Caco-2 (cell line): ENCODE data around the gene TIMP2. TPM values are rescaled to one million over a fixed set of nuclear protein-coding genes. Genes with fewer than 3 reads are reported as not detected.

Source experiments
- BruUV-seq: library from RNA; stranded (reverse); fragments of 400-500 nt; replicated peaks from 2 replicates; lab custom pipeline; 2021; lab: Mats Ljungman, UMichigan
- CTCF ChIA-PET: fragments of 300-600 bp; sonication (Branson Sonifier 250); formaldehyde crosslinking; loops from one replicate; lab custom pipeline; 2022; ENCODE audit warnings: antibody characterized with exemption; lab: Charles Lee
- POLR2A ChIA-PET: fragments of 300-600 bp; sonication (Branson Sonifier 250); formaldehyde crosslinking; loops from one replicate; lab custom pipeline; 2022; ENCODE audit warnings: antibody characterized with exemption; lab: Charles Lee
- DNase-seq, 2 experiments: peaks; one replicate each; pipeline versions ENCODE4 v3.0.0 to v3.0.0-alpha.2; 2020 to 2022
- H3K27me3 ChIP-seq: replicated peaks from 2 replicates; pipeline ENCODE4 v1.6.0; 2011; ENCODE audit warnings: low read length; ENCODE audit not compliant: control insufficient read depth, insufficient read depth
- H3K36me3 ChIP-seq: 2 replicates; pipeline ENCODE4 v1.5.1; 2011; ENCODE audit warnings: low read length; ENCODE audit not compliant: control insufficient read depth, insufficient read depth
- H3K4me1 ChIP-seq: fragments of 250-450 bp; sonication (Bioruptor Pico); 2 replicates; pipeline ENCODE4 v1.5.1; 2020; ENCODE audit warnings: mild to moderate bottlenecking
- H3K4me3 ChIP-seq: 2 replicates; pipeline ENCODE4 v1.5.1; 2011; ENCODE audit warnings: low read depth, mild to moderate bottlenecking, control low read depth, low read length
- H3K9me3 ChIP-seq: fragments of 250-450 bp; sonication (Bioruptor Pico); 2 replicates; pipeline ENCODE4 v1.5.1; 2020; ENCODE audit warnings: mild to moderate bottlenecking, moderate library complexity
- H3K27ac Mint-ChIP-seq: one replicate; pipeline ENCODE4 v1.8.0; 2022; ENCODE audit warnings: mixed read lengths; ENCODE audit not compliant: unreplicated experiment
- H3K27me3 Mint-ChIP-seq: one replicate; pipeline ENCODE4 v1.8.0; 2022; ENCODE audit warnings: mixed read lengths; ENCODE audit not compliant: insufficient read depth, unreplicated experiment
- H3K36me3 Mint-ChIP-seq: one replicate; pipeline ENCODE4 v1.8.0; 2022; ENCODE audit warnings: mild to moderate bottlenecking, mixed read lengths; ENCODE audit not compliant: insufficient read depth, unreplicated experiment
- H3K4me1 Mint-ChIP-seq: one replicate; pipeline ENCODE4 v1.8.0; 2022; ENCODE audit warnings: low read depth, mixed read lengths; ENCODE audit not compliant: unreplicated experiment
- H3K4me3 Mint-ChIP-seq: one replicate; pipeline ENCODE4 v1.8.0; 2022; ENCODE audit warnings: mild to moderate bottlenecking, moderate library complexity, mixed read lengths; ENCODE audit not compliant: unreplicated experiment
- H3K9me3 Mint-ChIP-seq: one replicate; pipeline ENCODE4 v1.8.0; 2022; ENCODE audit warnings: mixed read lengths; ENCODE audit not compliant: unreplicated experiment
- CTCF ChIP-seq, 2 experiments: fragments of 200-600 bp in 1 of 2; IDR thresholded peaks; 1 replicate in 1 of 2; 2 replicates in 1 of 2; pipeline versions ENCODE4 v1.5.1 to v1.8.0; 2011 to 2022; ENCODE audit warnings: antibody characterized with exemption in 1 of 2, control low read depth in 1 of 2, inconsistent platforms in 1 of 2, low read depth in 1 of 2, low read length in 1 of 2, mild to moderate bottlenecking in 1 of 2, moderate library complexity in 1 of 2; ENCODE audit not compliant: insufficient read depth in 1 of 2, severe bottlenecking in 1 of 2, unreplicated experiment in 1 of 2
- intact Hi-C: fragments of 100-400 bp; cut with micrococcal nuclease; formaldehyde crosslinking; loops from one replicate; pipeline ENCODE4 v1.10.0; 2022; ENCODE audit not compliant: unreplicated experiment
- total RNA-seq: library from RNA; stranded (reverse); gene quantifications from 2 replicates; pipeline ENCODE4 v1.2.3, GENCODE V29; 2022

Gene TIMP2
- total RNA-seq, 1 experiment from 2014 or later: 70.1 TPM

GRCh38 chr17:78961571-78961970 is 36.4 kb upstream of the TIMP2 start:
- Histone ChIP-seq H3K36me3 (no peaks in the 10 kb centered on the region), H3K4me3 (no peak overlapping the region), H3K9me3 (no peaks in the 10 kb centered on the region), H3K27me3 (no peaks in the 10 kb centered on the region), H3K4me1 (peaks cover 35% of the 10 kb centered on the region)
- Mint-ChIP-seq H3K27me3 (no peaks in the 10 kb centered on the region), H3K27ac (peak overlapping the region; percentile 86), H3K4me3 (no peak overlapping the region), H3K9me3 (no peaks in the 10 kb centered on the region), H3K4me1 (peaks cover 19% of the 10 kb centered on the region), H3K36me3 (no peaks in the 10 kb centered on the region)
- ChIA-PET CTCF (interaction anchor here (0.6 to 0.8 kb wide), 2 partner anchors 24 to 40 kb away, joined by 3 read pairs; no protein-coding TSS in a partner anchor), POLR2A (no interaction called here)
- intact Hi-C loops: loop anchor here (5.0 kb wide), 1 partner anchor 39 kb away; no protein-coding TSS in a partner anchor
- DNase-seq: no peak
- TF ChIP-seq CTCF (IDR thresholded peaks at IDR 0.05; ENCODE audit: insufficient read depth in 1 of 2, low read depth in 1 of 2, low read length in 1 of 2, severe bottlenecking in 1 of 2, unreplicated experiment in 1 of 2): no peak
- no TSS peak for BruUV-seq

GRCh38 chr17:78960928-78961327 is 35.7 kb upstream of the TIMP2 start:
- H3K27ac Mint-ChIP-seq: peak overlapping the region; percentile 86
- H3K36me3 Mint-ChIP-seq: no peaks in the 10 kb centered on the region
- H3K36me3 ChIP-seq: no peaks in the 10 kb centered on the region
- no peaks in the 10 kb centered on the region for H3K27me3 ChIP-seq
- no peaks in the 10 kb centered on the region for H3K9me3 Mint-ChIP-seq
- POLR2A ChIA-PET: no interaction called here
- peaks cover 35% of the 10 kb centered on the region for H3K4me1 ChIP-seq
- TF ChIP-seq CTCF (IDR thresholded peaks at IDR 0.05; ENCODE audit: insufficient read depth in 1 of 2, low read depth in 1 of 2, low read length in 1 of 2, severe bottlenecking in 1 of 2, unreplicated experiment in 1 of 2): no peak
- DNase-seq: no peak
- no peaks in the 10 kb centered on the region for H3K9me3 ChIP-seq
- peaks cover 19% of the 10 kb centered on the region for H3K4me1 Mint-ChIP-seq
- H3K27me3 Mint-ChIP-seq: no peaks in the 10 kb centered on the region
- CTCF ChIA-PET: interaction anchor here (0.6 kb wide), 1 partner anchor 39 kb away, joined by 3 read pairs; no protein-coding TSS in a partner anchor
- H3K4me3 ChIP-seq: no peak overlapping the region
- intact Hi-C loops: loop anchor here (5.0 kb wide), 1 partner anchor 39 kb away; no protein-coding TSS in a partner anchor
- no TSS peak for BruUV-seq
- no peak overlapping the region for H3K4me3 Mint-ChIP-seq

- TF ChIP-seq CTCF (IDR thresholded peaks at IDR 0.05; ENCODE audit: insufficient read depth in 1 of 2, low read depth in 1 of 2, low read length in 1 of 2, severe bottlenecking in 1 of 2, unreplicated experiment in 1 of 2): no peak
- no peaks in the 10 kb centered on the region for H3K36me3 ChIP-seq
- Mint-ChIP-seq H3K27me3 (no peaks in the 10 kb centered on the region), H3K4me3 (no peak overlapping the region), H3K9me3 (no peaks in the 10 kb centered on the region), H3K36me3 (no peaks in the 10 kb centered on the region), H3K4me1 (peaks cover 19% of the 10 kb centered on the region), H3K27ac (no peak overlapping the region)
- intact Hi-C loops: loop anchor here (5.0 kb wide), 1 partner anchor 38 kb away; no protein-coding TSS in a partner anchor
- no peak for DNase-seq
- H3K4me1 ChIP-seq: peaks cover 35% of the 10 kb centered on the region
- ChIA-PET POLR2A (no interaction called here), CTCF (no interaction called here)
- no peaks in the 10 kb centered on the region for H3K27me3 ChIP-seq
- no TSS peak for BruUV-seq
- H3K4me3 ChIP-seq: no peak overlapping the region
- H3K9me3 ChIP-seq: no peaks in the 10 kb centered on the region
Observed at GRCh38 chr17:78959803-78960202, 34.6 kb upstream of the TIMP2 start.
